Gastroesophageal sphincter (tissue), 4 donors: ENCODE data around the gene AHNAK2. TPM values are rescaled to one million over a fixed set of nuclear protein-coding genes. Genes with fewer than 3 reads are reported as not detected.

Experiments used
- ATAC-seq: fragments of 150-250 bp; one replicate; pipeline ENCODE4 v1.9.1; 2016; ENCODE audit warnings: mild to moderate bottlenecking, moderate library complexity
- H3K27ac ChIP-seq, 4 donors: fragments of 200-600 bp; sonication (generic) in 3 of 4; 1 replicate in 3 of 4; 2 replicates in 1 of 4; pipeline ENCODE4 v1.5.1; 2016 to 2019
- H3K27me3 ChIP-seq: fragments of 200-600 bp; sonication (generic); one replicate; pipeline ENCODE4 v1.5.1; 2019
- H3K36me3 ChIP-seq, 2 donors: fragments of 200-600 bp; sonication (generic); one replicate each; pipeline ENCODE4 v1.5.1; 2019; ENCODE audit warnings: control low read depth in 1 of 2
- H3K4me1 ChIP-seq, 3 donors: fragments of 200-600 bp; sonication (generic); 1 replicate in 2 of 3; 2 replicates in 1 of 3; pipeline ENCODE4 v1.5.1; 2016 to 2019; ENCODE audit warnings: control low read depth in 2 of 3
- H3K4me3 ChIP-seq, 2 donors: fragments of 200-600 bp; sonication (generic); one replicate each; pipeline ENCODE4 v1.5.1; 2019; ENCODE audit warnings: mild to moderate bottlenecking in 1 of 2, moderate library complexity in 1 of 2
- H3K9me3 ChIP-seq, 3 donors: fragments of 200-600 bp; sonication (generic); one replicate each; pipeline ENCODE4 v1.5.1; 2017 to 2019; ENCODE audit warnings: control low read depth in 2 of 3
- EP300 ChIP-seq: sonication (generic); formaldehyde crosslinking; IDR thresholded peaks from one replicate; pipeline ENCODE4 v1.6.1; 2017; ENCODE audit warnings: antibody characterized with exemption, mild to moderate bottlenecking
- POLR2A ChIP-seq, 2 donors: fragments of 450-650 bp; IDR thresholded peaks; one replicate each; pipeline ENCODE4 v1.6.1; 2017; ENCODE audit warnings: antibody characterized with exemption in 2 of 2, mild to moderate bottlenecking in 2 of 2, moderate library complexity in 1 of 2
- POLR2AphosphoS5 ChIP-seq: sonication (generic); formaldehyde crosslinking; IDR thresholded peaks from one replicate; pipeline ENCODE4 v1.6.1; 2017; ENCODE audit warnings: antibody characterized with exemption
- WGBS, 2 donors: methylation state at CpG; one replicate each; pipeline ENCODE4 v1.1.5; 2018; ENCODE audit warnings: low coverage in 1 of 2; 5-methylcytosine and 5-hydroxymethylcytosine counted together
- total RNA-seq, 4 donors: library from RNA; depleted of rRNA; stranded (reverse); fragments of >200 nt; gene quantifications; one replicate each; pipeline ENCODE4 v1.1.0, GENCODE V29; 2016
- TF ChIP-seq, protein P1 (sequence below), 4 experiments: fragments of 200-600 bp in 2 of 4; fragments of 450-650 bp in 2 of 4; sonication (generic) in 1 of 4; IDR thresholded peaks; one replicate each; pipeline ENCODE4 v1.5.1; 2017 to 2019; ENCODE audit warnings: antibody characterized with exemption in 4 of 4, mild to moderate bottlenecking in 2 of 4, moderate library complexity in 2 of 4

AHNAK2 gene
- total RNA-seq, 4 donors from 2014 or later, result 105 to 529 (median 239) TPM

GRCh38 chr14:104999361-104999760 is 21.2 kb upstream of the AHNAK2 start:
- no peaks in the 10 kb centered on the region for H3K9me3 ChIP-seq
- ATAC-seq, result no peak
- H3K4me3 ChIP-seq, result no peak overlapping the region
- no peak overlapping the region for H3K27ac ChIP-seq
- H3K36me3 ChIP-seq, result peaks cover 0 to 25% of the 10 kb centered on the region in 2 donors
- TF ChIP-seq, protein P1, sequence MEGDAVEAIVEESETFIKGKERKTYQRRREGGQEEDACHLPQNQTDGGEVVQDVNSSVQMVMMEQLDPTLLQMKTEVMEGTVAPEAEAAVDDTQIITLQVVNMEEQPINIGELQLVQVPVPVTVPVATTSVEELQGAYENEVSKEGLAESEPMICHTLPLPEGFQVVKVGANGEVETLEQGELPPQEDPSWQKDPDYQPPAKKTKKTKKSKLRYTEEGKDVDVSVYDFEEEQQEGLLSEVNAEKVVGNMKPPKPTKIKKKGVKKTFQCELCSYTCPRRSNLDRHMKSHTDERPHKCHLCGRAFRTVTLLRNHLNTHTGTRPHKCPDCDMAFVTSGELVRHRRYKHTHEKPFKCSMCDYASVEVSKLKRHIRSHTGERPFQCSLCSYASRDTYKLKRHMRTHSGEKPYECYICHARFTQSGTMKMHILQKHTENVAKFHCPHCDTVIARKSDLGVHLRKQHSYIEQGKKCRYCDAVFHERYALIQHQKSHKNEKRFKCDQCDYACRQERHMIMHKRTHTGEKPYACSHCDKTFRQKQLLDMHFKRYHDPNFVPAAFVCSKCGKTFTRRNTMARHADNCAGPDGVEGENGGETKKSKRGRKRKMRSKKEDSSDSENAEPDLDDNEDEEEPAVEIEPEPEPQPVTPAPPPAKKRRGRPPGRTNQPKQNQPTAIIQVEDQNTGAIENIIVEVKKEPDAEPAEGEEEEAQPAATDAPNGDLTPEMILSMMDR (IDR thresholded peaks at IDR 0.05), result no peak
- no peak for TF ChIP-seq POLR2A (IDR thresholded peaks at IDR 0.05)
- no peak for TF ChIP-seq POLR2AphosphoS5
- TF ChIP-seq EP300, result no peak
- 100% methylated on average over 1 of the region's 3 CpGs; no CpG with 5 or more reads in 1 of the 2 donors for WGBS, 2 donors
- no peaks in the 10 kb centered on the region for H3K4me1 ChIP-seq
- no peaks in the 10 kb centered on the region for H3K27me3 ChIP-seq

GRCh38 chr14:104998801-104999200 is 20.6 kb upstream of the AHNAK2 start:
- Histone ChIP-seq H3K4me3 (no peak overlapping the region), H3K9me3 (no peaks in the 10 kb centered on the region), H3K4me1 (no peaks in the 10 kb centered on the region), H3K27me3 (no peaks in the 10 kb centered on the region), H3K36me3 (peaks cover 0 to 30% of the 10 kb centered on the region in 2 donors), H3K27ac (no peak overlapping the region)
- ATAC-seq, result no peak
- TF ChIP-seq POLR2AphosphoS5 (no peak), POLR2A (IDR thresholded peaks at IDR 0.05) (no peak), EP300 (no peak)
- TF ChIP-seq, protein P1 (IDR thresholded peaks at IDR 0.05), result no peak
- 95% methylated on average over 3 of the region's 5 CpGs; no CpG with 5 or more reads in 1 of the 2 donors for WGBS, 2 donors

DNA sequence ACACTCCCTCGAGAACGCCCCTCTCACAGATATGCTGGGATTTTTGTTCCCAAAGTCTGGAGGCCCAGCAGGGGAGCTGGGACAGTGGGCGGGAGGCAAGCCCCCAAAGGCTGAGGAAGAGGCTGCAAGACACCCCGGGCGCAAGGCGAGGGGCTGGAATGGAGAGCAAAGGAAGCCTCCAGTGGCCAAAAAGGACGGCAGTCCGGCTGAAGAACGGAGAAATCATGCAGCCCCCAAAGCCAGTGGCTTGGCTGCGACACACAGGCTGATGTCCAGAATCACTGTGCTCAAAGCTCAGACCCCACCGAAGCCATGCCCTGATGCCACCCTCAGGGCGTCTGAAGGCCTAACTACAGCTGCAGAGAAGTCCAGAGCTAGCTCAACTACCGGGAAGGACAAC is 18.3 kb upstream of the AHNAK2 start:
- Histone ChIP-seq H3K36me3 (peaks cover 0 to 53% of the 10 kb centered on the region in 2 donors), H3K4me1 (no peaks in the 10 kb centered on the region), H3K27me3 (no peaks in the 10 kb centered on the region), H3K4me3 (no peak overlapping the region), H3K9me3 (no peaks in the 10 kb centered on the region), H3K27ac (no peak overlapping the region)
- no peak for ATAC-seq
- WGBS, 2 donors, result 88 to 92% methylated on average over 5 to 7 of the region's 13 CpGs
- TF ChIP-seq POLR2AphosphoS5, result no peak
- TF ChIP-seq, protein P1 (IDR thresholded peaks at IDR 0.05), result no peak
- TF ChIP-seq EP300, result no peak

- H3K27ac ChIP-seq, result no peak overlapping the region
- ATAC-seq, result no peak
- 92% methylated on average over 2 of the region's 5 CpGs; no CpG with 5 or more reads in 1 of the 2 donors for WGBS, 2 donors
- H3K9me3 ChIP-seq, result no peaks in the 10 kb centered on the region
- no peaks in the 10 kb centered on the region for H3K4me1 ChIP-seq
- H3K4me3 ChIP-seq, result no peak overlapping the region
- peaks cover 0 to 58% of the 10 kb centered on the region in 2 donors for H3K36me3 ChIP-seq
- H3K27me3 ChIP-seq, result no peaks in the 10 kb centered on the region
- TF ChIP-seq, protein P1 (IDR thresholded peaks at IDR 0.05), result no peak
- TF ChIP-seq POLR2AphosphoS5, result no peak
Observed at GRCh38 chr14:104996032-104996431, 17.9 kb upstream of the AHNAK2 start.

DNA sequence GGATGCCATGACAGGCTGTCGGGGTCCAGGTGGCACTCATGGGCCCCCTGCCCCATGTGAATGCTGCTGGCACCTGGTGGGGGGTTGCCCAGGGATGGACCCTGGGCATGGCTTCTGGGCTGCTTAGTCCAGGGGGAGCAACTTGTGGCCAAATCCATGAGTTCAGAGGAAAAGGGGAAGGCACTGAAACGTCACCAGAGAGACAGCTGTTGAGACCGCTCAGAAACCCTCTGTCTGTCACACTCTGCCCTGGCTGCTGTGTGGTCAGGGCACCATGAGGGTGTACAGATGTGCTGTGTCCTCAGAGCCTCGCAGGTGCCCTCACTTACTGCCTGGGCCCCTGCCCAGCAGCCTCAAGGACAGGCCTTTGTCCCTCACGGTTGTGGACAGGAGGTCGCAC is 16.8 kb upstream of the AHNAK2 start:
- 83 to 100% methylated on average over 1 to 3 of the region's 6 CpGs for WGBS, 2 donors
- TF ChIP-seq EP300, result no peak
- Histone ChIP-seq H3K9me3 (no peaks in the 10 kb centered on the region), H3K27me3 (no peaks in the 10 kb centered on the region), H3K4me3 (no peak overlapping the region), H3K4me1 (no peaks in the 10 kb centered on the region), H3K27ac (no peak overlapping the region), H3K36me3 (peaks cover 0 to 63% of the 10 kb centered on the region in 2 donors)
- ATAC-seq, result no peak
